H9 (cell line): ENCODE data around the gene MAPT. TPM values are rescaled to one million over a fixed set of nuclear protein-coding genes. Genes with fewer than 3 reads are reported as not detected.

ENCODE experiments used
- DNase-seq: peaks from one replicate; pipeline ENCODE4 v3.0.0-alpha.2; 2017
- H2AFZ ChIP-seq: one replicate; pipeline ENCODE4 v1.6.1; 2013; ENCODE audit warnings: mild to moderate bottlenecking, low read length, control low read depth, moderate library complexity
- H2AK5ac ChIP-seq: 2 replicates; pipeline ENCODE4 v1.6.1; 2013; ENCODE audit warnings: low read length, control low read depth, mixed read lengths; ENCODE audit not compliant: insufficient read length
- H2BK120ac ChIP-seq: one replicate; pipeline ENCODE4 v1.6.1; 2013; ENCODE audit warnings: low read depth, mild to moderate bottlenecking, low read length, control low read depth, inconsistent platforms; ENCODE audit not compliant: poor library complexity, severe bottlenecking
- H2BK12ac ChIP-seq: 2 replicates; pipeline ENCODE4 v1.6.1; 2013; ENCODE audit warnings: low read length, control low read depth, mixed read lengths, low read depth; ENCODE audit not compliant: insufficient read length
- H2BK15ac ChIP-seq: 2 replicates; pipeline ENCODE4 v1.6.1; 2013; ENCODE audit warnings: low read depth, low read length, control low read depth
- H2BK20ac ChIP-seq: one replicate; pipeline ENCODE4 v1.6.1; 2013; ENCODE audit warnings: low read depth, mild to moderate bottlenecking, low read length, control low read depth, inconsistent platforms; ENCODE audit not compliant: poor library complexity, severe bottlenecking
- H2BK5ac ChIP-seq: 2 replicates; pipeline ENCODE4 v1.6.1; 2013; ENCODE audit warnings: low read length, control low read depth, mixed read lengths; ENCODE audit not compliant: insufficient read length
- H3K14ac ChIP-seq: 2 replicates; pipeline ENCODE4 v1.6.1; 2013; ENCODE audit warnings: low read length, control low read depth; ENCODE audit not compliant: insufficient read depth
- H3K18ac ChIP-seq: 2 replicates; pipeline ENCODE4 v1.6.1; 2013; ENCODE audit warnings: low read depth, mild to moderate bottlenecking, mixed read lengths, low read length, control low read depth; ENCODE audit not compliant: insufficient read length
- H3K23ac ChIP-seq: 2 replicates; pipeline ENCODE4 v1.6.1; 2013; ENCODE audit warnings: low read length, control low read depth, mixed read lengths, low read depth; ENCODE audit not compliant: insufficient read length
- H3K23me2 ChIP-seq: 2 replicates; pipeline ENCODE4 v1.6.1; 2013; ENCODE audit warnings: low read depth, mild to moderate bottlenecking, mixed read lengths, low read length, control low read depth; ENCODE audit not compliant: insufficient read length, poor library complexity, severe bottlenecking
- H3K27ac ChIP-seq: 2 replicates; pipeline ENCODE4 v1.5.1; 2013; ENCODE audit warnings: low read length, control low read depth, mixed read lengths, low read depth; ENCODE audit not compliant: insufficient read length
- H3K27me3 ChIP-seq: 2 replicates; pipeline ENCODE4 v1.6.1; 2013; ENCODE audit warnings: low read length, control low read depth, inconsistent platforms; ENCODE audit not compliant: insufficient read depth
- H3K4ac ChIP-seq: 2 replicates; pipeline ENCODE4 v1.6.1; 2013; ENCODE audit warnings: low read depth, mild to moderate bottlenecking, control low read depth, inconsistent platforms, low read length, moderate library complexity
- H3K4me1 ChIP-seq: 2 replicates; pipeline ENCODE4 v1.6.1; 2013; ENCODE audit warnings: low read length, control low read depth, inconsistent platforms; ENCODE audit not compliant: insufficient read depth
- H3K4me2 ChIP-seq: 2 replicates; pipeline ENCODE4 v1.6.1; 2013; ENCODE audit warnings: low read length, control low read depth, mixed read lengths; ENCODE audit not compliant: insufficient read length, insufficient read depth
- H3K56ac ChIP-seq: 2 replicates; pipeline ENCODE4 v1.6.1; 2013; ENCODE audit warnings: low read depth, mild to moderate bottlenecking, mixed read lengths, low read length, control low read depth; ENCODE audit not compliant: insufficient read length
- H3K79me1 ChIP-seq: 2 replicates; pipeline ENCODE4 v1.6.1; 2013; ENCODE audit warnings: low read depth, mild to moderate bottlenecking, moderate library complexity, low read length, control low read depth, inconsistent platforms; ENCODE audit not compliant: insufficient read depth, poor library complexity, severe bottlenecking
- H3K79me2 ChIP-seq: 2 replicates; pipeline ENCODE4 v1.6.1; 2013; ENCODE audit warnings: low read length, control low read depth, inconsistent platforms; ENCODE audit not compliant: insufficient read depth
- H3K9ac ChIP-seq: 2 replicates; pipeline ENCODE4 v1.6.1; 2013; ENCODE audit warnings: low read length, control low read depth, mixed read lengths; ENCODE audit not compliant: insufficient read length; ENCODE audit errors: extremely low read depth
- H3K9me3 ChIP-seq: one replicate; pipeline ENCODE4 v1.6.1; 2013; ENCODE audit warnings: low read depth, low read length, inconsistent platforms; ENCODE audit not compliant: control insufficient read depth
- H3T11ph ChIP-seq: one replicate; pipeline ENCODE4 v1.6.1; 2013; ENCODE audit warnings: mild to moderate bottlenecking, low read length, control low read depth, inconsistent platforms
- H4K20me1 ChIP-seq: one replicate; pipeline ENCODE4 v1.6.1; 2013; ENCODE audit not compliant: control insufficient read depth, insufficient read length, insufficient read depth
- H4K5ac ChIP-seq: 2 replicates; pipeline ENCODE4 v1.6.1; 2013; ENCODE audit warnings: low read depth, mild to moderate bottlenecking, mixed read lengths, low read length, control low read depth; ENCODE audit not compliant: insufficient read length
- H4K8ac ChIP-seq: replicated peaks from 2 replicates; pipeline ENCODE4 v1.6.1; 2013; ENCODE audit warnings: low read length, control low read depth, mixed read lengths, low read depth; ENCODE audit not compliant: insufficient read length
- H4K91ac ChIP-seq: 2 replicates; pipeline ENCODE4 v1.6.1; 2013; ENCODE audit warnings: low read depth, mild to moderate bottlenecking, moderate library complexity, mixed read lengths, low read length, control low read depth; ENCODE audit not compliant: insufficient read length
- H3K27ac Mint-ChIP-seq, 3 experiments: 2 replicates in 2 of 3; 3 replicates in 1 of 3; pipeline ENCODE4 v1.8.0; 2020 to 2021; ENCODE audit warnings: mixed read lengths in 3 of 3, mild to moderate bottlenecking in 1 of 3, moderate library complexity in 1 of 3
- H3K27me3 Mint-ChIP-seq: 2 replicates; pipeline ENCODE4 v1.8.0; 2021; ENCODE audit warnings: low read depth, mild to moderate bottlenecking, moderate library complexity, mixed read lengths
- H3K36me3 Mint-ChIP-seq, 3 experiments: 2 replicates in 2 of 3; 3 replicates in 1 of 3; pipeline ENCODE4 v1.8.0; 2020 to 2021; ENCODE audit warnings: low read depth in 3 of 3, mixed read lengths in 3 of 3; ENCODE audit not compliant: insufficient read depth in 1 of 3
- H3K4me1 Mint-ChIP-seq, 2 experiments: 2 replicates each; pipeline ENCODE4 v1.8.0; 2020; ENCODE audit warnings: mixed read lengths in 2 of 2
- H3K4me3 Mint-ChIP-seq, 2 experiments: 2 replicates in 1 of 2; 3 replicates in 1 of 2; pipeline ENCODE4 v1.8.0; 2020 to 2021; ENCODE audit warnings: mild to moderate bottlenecking in 2 of 2, mixed read lengths in 2 of 2, moderate library complexity in 1 of 2
- H3K9me3 Mint-ChIP-seq, 2 experiments: 2 replicates in 1 of 2; 3 replicates in 1 of 2; pipeline ENCODE4 v1.8.0; 2020; ENCODE audit warnings: mild to moderate bottlenecking in 2 of 2, mixed read lengths in 2 of 2, moderate library complexity in 1 of 2
- WGBS: extraction: QIAGEN DNeasy Blood & Tissue Kit; methylation state at CpG from one replicate; pipeline ENCODE4 v1.1.7; 2013; ENCODE audit warnings: missing lambda C conversion rate, low lambda C conversion rate, mixed read lengths; ENCODE audit not compliant: insufficient read length; ENCODE audit errors: extremely low coverage; 5-methylcytosine and 5-hydroxymethylcytosine counted together
- total RNA-seq: library from RNA; stranded (reverse); gene quantifications from 2 replicates; pipeline ENCODE4 v1.2.1, GENCODE V29; 2021
- TF ChIP-seq, protein P1 (sequence below): fragments of 200-600 bp; sonication (generic); conservative IDR thresholded peaks from 3 replicates; pipeline ENCODE4 v1.8.0; 2021; ENCODE audit warnings: antibody characterized with exemption, mild to moderate bottlenecking

MAPT gene
- total RNA-seq, 1 experiment from 2014 or later: 1.6 TPM

DNA sequence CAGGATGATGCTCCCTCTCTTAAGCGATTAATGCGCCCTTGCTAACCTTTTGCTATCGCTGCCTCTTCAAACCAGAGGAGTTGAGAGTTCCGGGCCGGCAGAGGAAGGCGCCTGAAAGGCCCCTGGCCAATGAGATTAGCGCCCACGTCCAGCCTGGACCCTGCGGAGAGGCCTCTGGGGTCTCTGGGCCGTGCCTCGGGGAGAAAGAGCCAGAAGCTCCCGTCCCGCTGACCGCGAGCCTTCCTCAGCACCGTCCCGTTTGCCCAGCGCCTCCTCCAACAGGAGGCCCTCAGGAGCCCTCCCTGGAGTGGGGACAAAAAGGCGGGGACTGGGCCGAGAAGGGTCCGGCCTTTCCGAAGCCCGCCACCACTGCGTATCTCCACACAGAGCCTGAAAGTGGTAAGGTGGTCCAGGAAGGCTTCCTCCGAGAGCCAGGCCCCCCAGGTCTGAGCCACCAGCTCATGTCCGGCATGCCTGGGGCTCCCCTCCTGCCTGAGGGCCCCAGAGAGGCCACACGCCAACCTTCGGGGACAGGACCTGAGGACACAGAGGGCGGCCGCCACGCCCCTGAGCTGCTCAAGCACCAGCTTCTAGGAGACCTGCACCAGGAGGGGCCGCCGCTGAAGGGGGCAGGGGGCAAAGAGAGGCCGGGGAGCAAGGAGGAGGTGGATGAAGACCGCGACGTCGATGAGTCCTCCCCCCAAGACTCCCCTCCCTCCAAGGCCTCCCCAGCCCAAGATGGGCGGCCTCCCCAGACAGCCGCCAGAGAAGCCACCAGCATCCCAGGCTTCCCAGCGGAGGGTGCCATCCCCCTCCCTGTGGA lies 88.6 kb downstream of the MAPT start:
- no peak overlapping the region for H2AFZ ChIP-seq
- no peak overlapping the region for H3K14ac ChIP-seq
- Mint-ChIP-seq H3K27ac (no peak overlapping the region), H3K4me1 (peaks cover 7 to 8% of the 10 kb centered on the region in 2 experiments), H3K4me3 (no peak overlapping the region), H3K9me3 (no peaks in the 10 kb centered on the region), H3K27me3 (peaks cover 3% of the 10 kb centered on the region; the same call in 1 of the 2 replicates), H3K36me3 (no peaks in the 10 kb centered on the region)
- H3K4me2 ChIP-seq: no peak overlapping the region
- no peaks in the 10 kb centered on the region for H3K23me2 ChIP-seq
- H3K79me2 ChIP-seq: no peaks in the 10 kb centered on the region
- H2BK15ac ChIP-seq: no peak overlapping the region
- no peaks in the 10 kb centered on the region for H3K79me1 ChIP-seq
- no peaks in the 10 kb centered on the region for H3K27me3 ChIP-seq
- no peaks in the 10 kb centered on the region for H3K9me3 ChIP-seq
- no peak overlapping the region for H3K9ac ChIP-seq
- DNase-seq: no peak
- no peak overlapping the region for H2BK120ac ChIP-seq
- no peak overlapping the region for H2BK12ac ChIP-seq
- TF ChIP-seq, protein P1, sequence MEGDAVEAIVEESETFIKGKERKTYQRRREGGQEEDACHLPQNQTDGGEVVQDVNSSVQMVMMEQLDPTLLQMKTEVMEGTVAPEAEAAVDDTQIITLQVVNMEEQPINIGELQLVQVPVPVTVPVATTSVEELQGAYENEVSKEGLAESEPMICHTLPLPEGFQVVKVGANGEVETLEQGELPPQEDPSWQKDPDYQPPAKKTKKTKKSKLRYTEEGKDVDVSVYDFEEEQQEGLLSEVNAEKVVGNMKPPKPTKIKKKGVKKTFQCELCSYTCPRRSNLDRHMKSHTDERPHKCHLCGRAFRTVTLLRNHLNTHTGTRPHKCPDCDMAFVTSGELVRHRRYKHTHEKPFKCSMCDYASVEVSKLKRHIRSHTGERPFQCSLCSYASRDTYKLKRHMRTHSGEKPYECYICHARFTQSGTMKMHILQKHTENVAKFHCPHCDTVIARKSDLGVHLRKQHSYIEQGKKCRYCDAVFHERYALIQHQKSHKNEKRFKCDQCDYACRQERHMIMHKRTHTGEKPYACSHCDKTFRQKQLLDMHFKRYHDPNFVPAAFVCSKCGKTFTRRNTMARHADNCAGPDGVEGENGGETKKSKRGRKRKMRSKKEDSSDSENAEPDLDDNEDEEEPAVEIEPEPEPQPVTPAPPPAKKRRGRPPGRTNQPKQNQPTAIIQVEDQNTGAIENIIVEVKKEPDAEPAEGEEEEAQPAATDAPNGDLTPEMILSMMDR: no peak
- no peaks in the 10 kb centered on the region; the same call in 1 of the 2 replicates for H3K4me1 ChIP-seq
- no peaks in the 10 kb centered on the region for H4K20me1 ChIP-seq
- no peak overlapping the region for H3K4ac ChIP-seq
- no peak overlapping the region for H4K91ac ChIP-seq
- H4K5ac ChIP-seq: no peak overlapping the region
- no peak overlapping the region for H3T11ph ChIP-seq
- no peak overlapping the region for H2BK20ac ChIP-seq
- no peak overlapping the region for H3K56ac ChIP-seq
- no peak overlapping the region for H3K18ac ChIP-seq
- no peak overlapping the region for H4K8ac ChIP-seq
- H3K27ac ChIP-seq: no peak overlapping the region
- no CpG with 5 or more reads among the region's 41 CpGs for WGBS
- no peak overlapping the region for H3K23ac ChIP-seq
- H2BK5ac ChIP-seq: no peak overlapping the region
- H2AK5ac ChIP-seq: no peak overlapping the region
